T-cell (primary cell): ENCODE data around the gene DAPK3. TPM values are rescaled to one million over a fixed set of nuclear protein-coding genes. Genes with fewer than 3 reads are reported as not detected.

ENCODE experiments used
- ATAC-seq, 4 experiments: fragments of 200-7000 bp in 3 of 4; fragments of 150-1000 bp in 1 of 4; cut with Tn5 transposase; replicated peaks in 1 of 4; 1 replicate in 3 of 4; 2 replicates in 1 of 4; pipeline ENCODE4 v1.10.0; 2021; ENCODE audit warnings: moderate library complexity in 3 of 4, mild to moderate bottlenecking in 2 of 4, moderate number of reproducible peaks in 1 of 4
- CTCF ChIA-PET, 2 donors: fragments of 300-600 bp; sonication (Branson Sonifier 250); formaldehyde crosslinking; loops; one replicate each; lab custom pipeline; 2022; ENCODE audit warnings: antibody characterized with exemption in 2 of 2; lab: Charles Lee
- POLR2A ChIA-PET, 2 donors: fragments of 300-600 bp; sonication (Branson Sonifier 250); formaldehyde crosslinking; loops; one replicate each; lab custom pipeline; 2022; ENCODE audit warnings: antibody characterized with exemption in 2 of 2; lab: Charles Lee
- DNase-seq, 35 experiments: peaks; one replicate each; pipeline versions ENCODE4 v3.0.0 to v3.0.0-alpha.2; 2013 to 2023
- H3K27ac ChIP-seq: one replicate; pipeline ENCODE4 v1.5.1; 2013; ENCODE audit warnings: low read length
- H3K27me3 ChIP-seq, 2 experiments: replicated peaks in 1 of 2; 1 replicate in 1 of 2; 2 replicates in 1 of 2; pipeline versions ENCODE4 v1.6.1 to v1.7.0; 2013; ENCODE audit warnings: low read length in 1 of 2, mixed read lengths in 1 of 2; ENCODE audit not compliant: control insufficient read depth in 2 of 2, insufficient read depth in 2 of 2; ENCODE audit errors: extremely low read depth in 1 of 2
- H3K36me3 ChIP-seq, 2 donors: 1 replicate in 1 of 2; 2 replicates in 1 of 2; pipeline versions ENCODE4 v1.6.1 to v1.7.0; 2013; ENCODE audit warnings: low read length in 1 of 2; ENCODE audit not compliant: control insufficient read depth in 2 of 2, insufficient read depth in 1 of 2; ENCODE audit errors: extremely low read depth in 1 of 2
- H3K4me1 ChIP-seq, 2 experiments: 1 replicate in 1 of 2; 2 replicates in 1 of 2; pipeline versions ENCODE4 v1.6.1 to v1.7.0; 2013; ENCODE audit warnings: low read length in 2 of 2, mixed read lengths in 1 of 2; ENCODE audit not compliant: insufficient read depth in 2 of 2, control insufficient read depth in 1 of 2; ENCODE audit errors: extremely low read depth in 1 of 2
- H3K4me3 ChIP-seq, 2 donors: 1 replicate in 1 of 2; 2 replicates in 1 of 2; pipeline versions ENCODE4 v1.5.1 to v1.7.0; 2013; ENCODE audit warnings: mild to moderate bottlenecking in 2 of 2, low read length in 1 of 2, moderate library complexity in 1 of 2; ENCODE audit not compliant: control insufficient read depth in 1 of 2; ENCODE audit errors: extremely low read depth in 1 of 2
- H3K9me3 ChIP-seq: 2 replicates; pipeline ENCODE4 v1.7.0; 2013
- H3K27ac Mint-ChIP-seq, 2 donors: one replicate each; pipeline ENCODE4 v1.8.0; 2020 to 2021; ENCODE audit warnings: mild to moderate bottlenecking in 2 of 2, mixed read lengths in 2 of 2
- H3K27me3 Mint-ChIP-seq, 2 donors: one replicate each; pipeline ENCODE4 v1.8.0; 2021 to 2022; ENCODE audit warnings: mixed read lengths in 2 of 2
- H3K36me3 Mint-ChIP-seq: one replicate; pipeline ENCODE4 v1.8.0; 2021; ENCODE audit warnings: mixed read lengths
- H3K4me1 Mint-ChIP-seq, 3 donors: one replicate each; pipeline ENCODE4 v1.8.0; 2020 to 2022; ENCODE audit warnings: mixed read lengths in 3 of 3, mild to moderate bottlenecking in 1 of 3
- H3K4me3 Mint-ChIP-seq, 3 donors: one replicate each; pipeline ENCODE4 v1.8.0; 2020 to 2022; ENCODE audit warnings: mild to moderate bottlenecking in 3 of 3, mixed read lengths in 3 of 3, moderate library complexity in 3 of 3
- H3K9me3 Mint-ChIP-seq, 3 donors: one replicate each; pipeline ENCODE4 v1.8.0; 2020 to 2022; ENCODE audit warnings: mixed read lengths in 3 of 3
- WGBS: methylation state at CpG from one replicate; pipeline ENCODE4 v1.1.5; 2013; ENCODE audit warnings: missing lambda C conversion rate; ENCODE audit not compliant: insufficient coverage; 5-methylcytosine and 5-hydroxymethylcytosine counted together
- total RNA-seq, 35 experiments: library from RNA in 6 of 35; stranded (reverse) in 6 of 35; fragments of 120-200 nt in 1 of 35; gene quantifications; one replicate each; pipeline versions ENCODE4 v1.2.1 to v1.2.4 and lab custom pipeline; 2013 to 2026

Gene DAPK3
- total RNA-seq, 5 donors from 2014 or later (not counting 1 experiment from before 2014, with no cell fraction given) = 30.3 to 51.2 (median 44.9) TPM

DNA sequence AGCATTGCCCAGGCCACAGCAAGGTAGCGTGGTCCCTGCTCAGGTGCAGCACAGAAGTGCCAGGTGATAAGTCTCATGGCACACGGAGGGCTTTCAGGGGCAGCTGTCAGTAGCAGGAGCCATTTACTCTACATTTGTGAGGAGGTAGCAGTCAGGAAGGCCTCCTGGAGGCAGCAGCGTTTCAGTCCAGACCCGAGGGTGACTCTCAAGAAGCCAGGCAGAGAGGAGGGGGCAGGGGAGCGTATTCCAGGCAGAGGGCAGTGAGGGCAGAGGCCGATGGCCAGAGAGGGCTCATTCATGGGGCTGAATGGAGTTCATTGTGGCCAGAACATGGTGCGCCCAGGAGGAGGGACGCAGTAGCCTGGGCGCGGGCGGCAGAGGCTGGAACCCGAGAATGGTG, 45.6 kb upstream of the DAPK3 start:
- no peak overlapping the region for H3K4me3 ChIP-seq
- no peaks in the 10 kb centered on the region for H3K27me3 ChIP-seq
- H3K4me1 ChIP-seq = peaks cover 0 to 35% of the 10 kb centered on the region in 2 experiments
- ChIA-PET POLR2A (no interaction called here), CTCF (no interaction called here)
- no peaks in the 10 kb centered on the region for H3K9me3 ChIP-seq
- no peaks in the 10 kb centered on the region for H3K9me3 Mint-ChIP-seq
- H3K27me3 Mint-ChIP-seq = no peaks in the 10 kb centered on the region
- no peak overlapping the region for H3K27ac Mint-ChIP-seq
- no peak overlapping the region for H3K27ac ChIP-seq
- H3K4me1 Mint-ChIP-seq = peaks cover 6 to 24% (median 23%) of the 10 kb centered on the region in 3 donors
- DNase-seq (no peak), ATAC-seq (no peak)
- H3K36me3 Mint-ChIP-seq = peaks cover 17% of the 10 kb centered on the region
- no peak overlapping the region for H3K4me3 Mint-ChIP-seq
- peaks cover 23 to 36% of the 10 kb centered on the region in 2 donors for H3K36me3 ChIP-seq
- 97% methylated on average over 12 of the region's 12 CpGs for WGBS

GRCh38 chr19:4015705-4016402, 45.0 kb upstream of the DAPK3 start:
- POLR2A ChIA-PET = no interaction called here
- CTCF ChIA-PET = no interaction called here
- DNase-seq = no peak

DNA sequence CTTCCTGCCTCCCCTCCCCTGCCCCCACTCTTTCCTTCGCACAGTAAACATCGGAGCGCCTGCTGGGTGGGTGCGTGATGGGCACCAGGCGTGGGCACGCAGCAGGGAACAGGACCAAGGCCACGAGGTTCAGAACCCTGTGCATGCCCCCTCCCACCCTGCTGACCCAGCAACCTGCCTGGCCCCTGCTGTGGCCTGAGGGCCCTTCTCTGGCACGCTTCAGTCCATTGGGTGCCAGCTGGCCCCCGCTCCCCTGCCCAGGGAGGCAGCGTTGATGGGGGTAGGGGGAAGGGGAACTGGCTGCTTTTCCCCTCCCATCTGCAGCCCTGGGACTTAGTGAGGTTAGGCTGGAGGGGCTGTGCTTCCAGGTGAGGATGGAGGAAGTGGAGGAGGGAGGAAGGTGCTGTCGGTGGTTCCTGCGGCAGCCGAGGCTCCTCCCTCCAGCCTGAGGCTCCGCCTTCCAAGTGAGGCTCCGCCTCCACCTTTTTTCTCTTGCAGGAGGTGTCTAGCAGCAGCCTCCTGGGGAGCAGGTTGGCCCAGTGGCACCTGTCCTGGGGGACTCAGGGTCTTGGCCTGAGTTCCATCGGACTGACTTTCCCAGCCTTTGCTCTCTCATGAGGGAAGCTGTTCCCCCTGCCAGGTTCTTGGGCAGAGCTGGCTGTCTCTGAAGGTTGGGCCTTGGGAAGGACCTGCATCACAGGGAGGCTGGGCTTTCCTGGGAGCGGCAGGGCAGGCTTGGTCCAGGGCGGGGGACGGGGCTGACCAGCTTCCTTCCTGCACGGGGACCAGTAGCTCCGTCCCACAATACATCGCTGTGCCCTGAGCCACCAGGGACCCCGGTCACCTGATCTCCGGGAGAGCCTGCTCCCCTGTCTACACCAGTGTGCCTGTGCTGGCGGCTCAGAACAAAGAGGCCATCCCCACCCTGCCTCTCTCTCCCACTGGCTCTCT, 43.9 kb upstream of the DAPK3 start:
- Histone ChIP-seq H3K9me3 (no peaks in the 10 kb centered on the region), H3K4me1 (peaks cover 0 to 52% of the 10 kb centered on the region in 2 experiments), H3K4me3 (no peak overlapping the region), H3K27me3 (no peaks in the 10 kb centered on the region), H3K36me3 (peaks cover 29 to 41% of the 10 kb centered on the region in 2 donors), H3K27ac (no peak overlapping the region)
- DNase-seq (peak in 22 of 35 experiments; percentile 8 to 52 (median 30)), ATAC-seq (peak in 3 of 4 experiments; percentile 41 to 70 (median 59))
- no peak overlapping the region for H3K4me3 Mint-ChIP-seq
- H3K9me3 Mint-ChIP-seq = no peaks in the 10 kb centered on the region
- ChIA-PET POLR2A (no interaction called here), CTCF (no interaction called here)
- no peaks in the 10 kb centered on the region for H3K27me3 Mint-ChIP-seq
- H3K36me3 Mint-ChIP-seq = peaks cover 9% of the 10 kb centered on the region
- H3K4me1 Mint-ChIP-seq = peaks cover 13 to 37% (median 36%) of the 10 kb centered on the region in 3 donors
- H3K27ac Mint-ChIP-seq = no peak overlapping the region
- WGBS = 79% methylated on average over 24 of the region's 25 CpGs

More at GRCh38 chr19:4015705-4016402, 45.0 kb upstream of the DAPK3 start:
- no peaks in the 10 kb centered on the region for H3K9me3 Mint-ChIP-seq
- peaks cover 14% of the 10 kb centered on the region for H3K36me3 Mint-ChIP-seq
- ATAC-seq = no peak
- Histone ChIP-seq H3K36me3 (peaks cover 28 to 41% of the 10 kb centered on the region in 2 donors), H3K27ac (no peak overlapping the region), H3K9me3 (no peaks in the 10 kb centered on the region), H3K4me3 (no peak overlapping the region), H3K27me3 (no peaks in the 10 kb centered on the region), H3K4me1 (peaks cover 0 to 42% of the 10 kb centered on the region in 2 experiments)
- H3K4me3 Mint-ChIP-seq = no peak overlapping the region
- peaks cover 12 to 30% (median 28%) of the 10 kb centered on the region in 3 donors for H3K4me1 Mint-ChIP-seq
- 94% methylated on average over 29 of the region's 37 CpGs for WGBS
- H3K27me3 Mint-ChIP-seq = no peaks in the 10 kb centered on the region
- H3K27ac Mint-ChIP-seq = no peak overlapping the region

DNA sequence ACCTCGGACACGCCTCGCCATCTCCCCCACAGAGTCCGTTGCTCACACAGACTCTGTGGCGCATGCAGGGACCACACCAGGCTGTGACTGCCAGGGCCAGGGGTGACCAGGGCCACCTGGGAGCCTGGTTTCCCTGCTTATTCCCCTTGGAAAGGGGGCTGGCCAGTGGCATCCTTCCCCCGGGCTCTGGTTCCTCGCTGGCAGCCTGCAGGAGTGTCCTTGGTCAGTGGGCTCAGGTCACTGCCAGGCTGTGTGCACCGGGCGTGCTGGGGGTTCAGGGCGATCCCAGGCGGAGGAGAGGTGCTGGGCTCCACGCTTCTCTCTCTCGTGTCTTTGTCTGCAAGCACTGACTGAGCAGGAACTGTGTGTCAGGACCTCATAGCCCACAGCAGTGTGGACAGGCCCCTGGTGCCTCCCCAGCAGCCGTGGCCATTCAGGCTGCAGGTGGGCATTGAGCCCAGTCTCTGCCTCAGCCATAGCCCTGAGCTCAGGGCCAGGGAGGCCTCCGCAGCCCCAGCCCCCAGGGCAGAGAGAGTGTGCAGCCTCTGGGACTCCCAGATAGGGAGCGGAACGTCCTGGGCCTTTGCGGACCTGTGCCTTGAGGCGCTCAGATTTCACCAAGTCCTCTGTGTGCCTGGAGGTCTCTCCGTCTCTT, 43.1 kb upstream of the DAPK3 start:
- Mint-ChIP-seq H3K36me3 (peaks cover 9% of the 10 kb centered on the region), H3K27ac (no peak overlapping the region), H3K4me3 (no peak overlapping the region), H3K27me3 (no peaks in the 10 kb centered on the region), H3K4me1 (peaks cover 21 to 45% (median 42%) of the 10 kb centered on the region in 3 donors), H3K9me3 (no peaks in the 10 kb centered on the region)
- POLR2A ChIA-PET = interaction anchor here in 1 of 2 donors (0.9 kb wide), 1 partner anchor 23 kb away, joined by 3 read pairs; no protein-coding TSS in a partner anchor
- H3K4me1 ChIP-seq = peaks cover 0 to 58% of the 10 kb centered on the region in 2 experiments
- CTCF ChIA-PET = no interaction called here
- 96% methylated on average over 20 of the region's 20 CpGs for WGBS
- no peak overlapping the region for H3K27ac ChIP-seq
- DNase-seq = no peak
- no peak for ATAC-seq
- no peaks in the 10 kb centered on the region for H3K27me3 ChIP-seq
- no peaks in the 10 kb centered on the region for H3K9me3 ChIP-seq
- peaks cover 29 to 43% of the 10 kb centered on the region in 2 donors for H3K36me3 ChIP-seq
- H3K4me3 ChIP-seq = no peak overlapping the region

DNA sequence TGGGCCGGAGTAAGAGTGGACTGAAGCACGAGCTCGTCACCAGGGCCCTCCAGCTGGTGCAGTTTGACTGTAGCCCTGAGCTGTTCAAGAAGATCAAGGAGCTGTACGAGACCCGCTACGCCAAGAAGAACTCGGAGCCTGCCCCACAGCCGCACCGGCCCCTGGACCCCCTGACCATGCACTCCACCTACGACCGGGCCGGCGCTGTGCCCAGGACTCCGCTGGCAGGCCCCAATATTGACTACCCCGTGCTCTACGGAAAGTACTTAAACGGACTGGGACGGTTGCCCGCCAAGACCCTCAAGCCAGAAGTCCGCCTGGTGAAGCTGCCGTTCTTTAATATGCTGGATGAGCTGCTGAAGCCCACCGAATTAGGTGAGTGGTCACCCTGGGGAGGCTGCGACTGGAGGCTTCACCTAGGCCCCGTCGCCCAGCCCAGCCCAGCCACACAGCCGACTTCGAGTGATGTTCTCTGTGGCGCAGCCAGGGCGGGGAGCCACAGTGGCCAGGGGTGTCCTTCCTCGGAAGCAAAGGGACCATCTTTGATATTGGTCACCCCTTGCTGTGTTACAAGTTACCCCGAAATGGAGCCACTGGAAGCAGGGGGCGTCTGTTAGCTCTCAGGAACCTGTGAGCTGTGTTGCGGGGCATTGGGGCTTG, 42.2 kb upstream of the DAPK3 start:
- WGBS = 96% methylated on average over 33 of the region's 33 CpGs
- ATAC-seq = no peak
- no peaks in the 10 kb centered on the region for H3K9me3 Mint-ChIP-seq
- peaks cover 5% of the 10 kb centered on the region for H3K36me3 Mint-ChIP-seq
- H3K27me3 ChIP-seq = no peaks in the 10 kb centered on the region
- H3K9me3 ChIP-seq = no peaks in the 10 kb centered on the region
- ChIA-PET CTCF (no interaction called here), POLR2A (interaction anchor here in 1 of 2 donors (0.9 kb wide), 1 partner anchor 22 kb away, joined by 3 read pairs; no protein-coding TSS in a partner anchor)
- peaks cover 23 to 50% (median 48%) of the 10 kb centered on the region in 3 donors for H3K4me1 Mint-ChIP-seq
- no peak overlapping the region for H3K4me3 ChIP-seq
- H3K4me3 Mint-ChIP-seq = no peak overlapping the region
- H3K27ac Mint-ChIP-seq = no peak overlapping the region
- no peaks in the 10 kb centered on the region for H3K27me3 Mint-ChIP-seq
- no peak for DNase-seq
- peaks cover 6 to 65% of the 10 kb centered on the region in 2 experiments for H3K4me1 ChIP-seq
- no peak overlapping the region for H3K27ac ChIP-seq
- H3K36me3 ChIP-seq = peaks cover 29 to 40% of the 10 kb centered on the region in 2 donors
